CD4-positive, alpha-beta T cell (primary cell): ENCODE results near the gene BAK1. TPM values are rescaled to one million over a fixed set of nuclear protein-coding genes. Genes with fewer than 3 reads are reported as not detected.

ENCODE experiments used
- ATAC-seq: fragments of 200-7000 bp; cut with Tn5 transposase; one replicate; pipeline ENCODE4 v1.10.0; 2022; ENCODE audit warnings: mild to moderate bottlenecking; ENCODE audit not compliant: poor library complexity
- CTCF ChIA-PET: fragments of 350-600 bp; sonication (Branson Sonifier 250); formaldehyde crosslinking; loops from one replicate; lab custom pipeline; 2021; ENCODE audit warnings: antibody characterized with exemption, inconsistent platforms; lab: Charles Lee
- POLR2A ChIA-PET: fragments of 350-600 bp; sonication (Branson Sonifier 250); formaldehyde crosslinking; loops from one replicate; lab custom pipeline; 2021; ENCODE audit warnings: antibody characterized with exemption, inconsistent platforms; lab: Charles Lee
- DNase-seq, 14 experiments: peaks; one replicate each; pipeline ENCODE4 v3.0.0-alpha.2; 2013 to 2020; ENCODE audit warnings: mixed read lengths in 2 of 14
- H3K27ac ChIP-seq, 2 donors: one replicate each; pipeline versions ENCODE4 v1.5.1 to v1.7.0; 2013; ENCODE audit warnings: low read length in 2 of 2, low read depth in 1 of 2, mild to moderate bottlenecking in 1 of 2
- H3K27me3 ChIP-seq, 2 experiments: 1 replicate in 1 of 2; 2 replicates in 1 of 2; pipeline versions ENCODE4 v1.6.1 to v1.7.0; 2013; ENCODE audit warnings: low read length in 2 of 2, control low read depth in 1 of 2, mild to moderate bottlenecking in 1 of 2, moderate library complexity in 1 of 2; ENCODE audit not compliant: insufficient read depth in 2 of 2, control insufficient read depth in 1 of 2
- H3K36me3 ChIP-seq: one replicate; pipeline ENCODE4 v1.6.1; 2013; ENCODE audit warnings: low read length, control low read depth; ENCODE audit not compliant: insufficient read depth
- H3K4me1 ChIP-seq: one replicate; pipeline ENCODE4 v1.6.1; 2013; ENCODE audit warnings: low read length, control low read depth; ENCODE audit not compliant: insufficient read depth
- H3K4me3 ChIP-seq: one replicate; pipeline ENCODE4 v1.5.1; 2013; ENCODE audit warnings: mild to moderate bottlenecking, low read length, moderate library complexity
- H3K9me3 ChIP-seq, 2 experiments: 1 replicate in 1 of 2; 2 replicates in 1 of 2; pipeline versions ENCODE4 v1.6.1 to v1.7.0; 2013; ENCODE audit warnings: low read length in 2 of 2, mild to moderate bottlenecking in 2 of 2, control low read depth in 1 of 2, moderate library complexity in 1 of 2; ENCODE audit not compliant: control insufficient read depth in 1 of 2, insufficient read depth in 1 of 2
- H3K27ac Mint-ChIP-seq: one replicate; pipeline ENCODE4 v1.8.0; 2020; ENCODE audit warnings: mixed read lengths
- H3K27me3 Mint-ChIP-seq: one replicate; pipeline ENCODE4 v1.8.0; 2021; ENCODE audit warnings: mixed read lengths
- H3K36me3 Mint-ChIP-seq: one replicate; pipeline ENCODE4 v1.8.0; 2021; ENCODE audit warnings: low read depth, mixed read lengths
- H3K4me1 Mint-ChIP-seq: one replicate; pipeline ENCODE4 v1.8.0; 2021; ENCODE audit warnings: low read depth, mixed read lengths
- H3K4me3 Mint-ChIP-seq: one replicate; pipeline ENCODE4 v1.8.0; 2020; ENCODE audit warnings: mild to moderate bottlenecking, mixed read lengths
- H3K9me3 Mint-ChIP-seq: one replicate; pipeline ENCODE4 v1.8.0; 2020; ENCODE audit warnings: mixed read lengths
- CTCF ChIP-seq: fragments of 200-600 bp; IDR thresholded peaks from one replicate; pipeline ENCODE4 v1.8.0; 2022; ENCODE audit warnings: antibody characterized with exemption, mild to moderate bottlenecking
- intact Hi-C, 2 experiments: fragments of 100-400 bp; cut with DNase I in 1 of 2; cut with micrococcal nuclease in 1 of 2; formaldehyde crosslinking; loops; one replicate each; pipeline versions ENCODE4 v1.15.1 to v1.9.0; 2023 to 2025; cut with DNase I, micrococcal nuclease
- total RNA-seq, 174 experiments: library from RNA in 2 of 174; stranded (reverse) in 2 of 174; gene quantifications; one replicate each; pipeline ENCODE4 v1.2.3 and lab custom pipeline; 2021 to 2026

Gene BAK1
- total RNA-seq, 2 experiments from 2014 or later, result 38.3 to 40.8 TPM

GRCh38 chr6:33592280-33592594, 12.2 kb upstream of the BAK1 start:
- H3K4me3 Mint-ChIP-seq, result peak overlapping the region; percentile 75
- H3K9me3 Mint-ChIP-seq, result no peaks in the 10 kb centered on the region
- peaks cover 17% of the 10 kb centered on the region for H3K4me1 Mint-ChIP-seq
- peak overlapping the region in 1 of 2 donors; percentile 5 for H3K27ac ChIP-seq
- no peaks in the 10 kb centered on the region for H3K36me3 Mint-ChIP-seq
- no peaks in the 10 kb centered on the region for H3K27me3 Mint-ChIP-seq
- peak overlapping the region; percentile 63 for H3K4me3 ChIP-seq
- no peaks in the 10 kb centered on the region for H3K9me3 ChIP-seq
- no peak for ATAC-seq
- CTCF ChIA-PET, result interaction anchor here (0.6 to 1.3 kb wide), 3 partner anchors 29 to 213 kb away, joined by 3 to 6 read pairs (median 5); partner anchors contain the start of gene ITPR3
- no peak for DNase-seq
- H3K4me1 ChIP-seq, result peaks cover 32% of the 10 kb centered on the region
- intact Hi-C loops, result no loop called here
- TF ChIP-seq CTCF, result no peak
- H3K27ac Mint-ChIP-seq, result peak overlapping the region; percentile 73
- no peaks in the 10 kb centered on the region for H3K27me3 ChIP-seq
- POLR2A ChIA-PET, result interaction anchor here (0.8 to 2.1 kb wide), 6 partner anchors 22 to 119 kb away, joined by 3 to 16 read pairs (median 5); partner anchors contain the start of genes ITPR3 and UQCC2
- no peaks in the 10 kb centered on the region for H3K36me3 ChIP-seq

- H3K4me3 Mint-ChIP-seq, result peak overlapping the region; percentile 34
- Histone ChIP-seq H3K4me3 (no peak overlapping the region), H3K36me3 (no peaks in the 10 kb centered on the region), H3K4me1 (peaks cover 25% of the 10 kb centered on the region), H3K9me3 (no peaks in the 10 kb centered on the region), H3K27ac (no peak overlapping the region), H3K27me3 (no peaks in the 10 kb centered on the region)
- ChIA-PET POLR2A (interaction anchor here (0.9 to 2.0 kb wide), 3 partner anchors 21 to 103 kb away, joined by 3 to 6 read pairs (median 4); no protein-coding TSS in a partner anchor), CTCF (interaction anchor here (1.3 kb wide), 1 partner anchor 109 kb away, joined by 6 read pairs; no protein-coding TSS in a partner anchor)
- no peak for TF ChIP-seq CTCF
- H3K4me1 Mint-ChIP-seq, result peaks cover 21% of the 10 kb centered on the region
- H3K27ac Mint-ChIP-seq, result peak overlapping the region; percentile 73
- no peak for DNase-seq
- no peak for ATAC-seq
- no peaks in the 10 kb centered on the region for H3K36me3 Mint-ChIP-seq
- no peaks in the 10 kb centered on the region for H3K9me3 Mint-ChIP-seq
- no peaks in the 10 kb centered on the region for H3K27me3 Mint-ChIP-seq
- intact Hi-C loops, result no loop called here
Measured at GRCh38 chr6:33591424-33592032, 11.5 kb upstream of the BAK1 start.

- H3K27ac ChIP-seq, result no peak overlapping the region
- DNase-seq (no peak), ATAC-seq (no peak)
- POLR2A ChIA-PET, result interaction anchor here (0.7 to 1.3 kb wide), 3 partner anchors 16 to 121 kb away, joined by 3 to 4 read pairs (median 3); partner anchors contain the start of gene UQCC2
- peak overlapping the region; percentile 9 for H3K4me3 Mint-ChIP-seq
- CTCF ChIA-PET, result interaction anchor here (0.7 to 1.3 kb wide), 3 partner anchors 28 to 110 kb away, joined by 3 to 6 read pairs (median 4); no protein-coding TSS in a partner anchor
- H3K27me3 Mint-ChIP-seq, result no peaks in the 10 kb centered on the region
- H3K4me1 Mint-ChIP-seq, result peaks cover 26% of the 10 kb centered on the region
- no peak for TF ChIP-seq CTCF
- H3K36me3 ChIP-seq, result no peaks in the 10 kb centered on the region
- no peak overlapping the region for H3K4me3 ChIP-seq
- H3K9me3 Mint-ChIP-seq, result no peaks in the 10 kb centered on the region
- no peaks in the 10 kb centered on the region for H3K27me3 ChIP-seq
- intact Hi-C loops, result no loop called here
- H3K4me1 ChIP-seq, result peaks cover 32% of the 10 kb centered on the region
- no peaks in the 10 kb centered on the region for H3K36me3 Mint-ChIP-seq
- no peaks in the 10 kb centered on the region for H3K9me3 ChIP-seq
- peak overlapping the region; percentile 28 for H3K27ac Mint-ChIP-seq
Measured at GRCh38 chr6:33590531-33591198, 10.6 kb upstream of the BAK1 start.
